AG04450 (cell line): ENCODE results near the gene YAP1. TPM values are rescaled to one million over a fixed set of nuclear protein-coding genes. Genes with fewer than 3 reads are reported as not detected.

ENCODE experiments used
- CTCF ChIA-PET: fragments of 300-600, 350-600 bp; formaldehyde crosslinking; extraction: SDS; loops from one replicate; lab custom pipeline; 2022; ENCODE audit warnings: antibody characterized with exemption, inconsistent platforms; lab: Charles Lee
- POLR2A ChIA-PET: fragments of 350-600 bp; formaldehyde crosslinking; extraction: SDS; loops from one replicate; lab custom pipeline; 2021; ENCODE audit warnings: antibody characterized with exemption, inconsistent platforms; lab: Yijun Ruan, JAX
- DNase-seq: peaks from one replicate; pipeline ENCODE4 v3.0.0-alpha.2; 2011; ENCODE audit warnings: low read depth, low spot score
- H3K27ac ChIP-seq: one replicate; pipeline ENCODE4 v1.5.1; 2012; ENCODE audit warnings: low read depth, low read length, control low read depth
- H3K27me3 ChIP-seq: one replicate; pipeline ENCODE4 v1.6.0; 2012; ENCODE audit warnings: low read length; ENCODE audit not compliant: control insufficient read depth, insufficient read depth
- H3K4me3 ChIP-seq: 2 replicates; pipeline ENCODE4 v1.5.1; 2011; ENCODE audit warnings: mild to moderate bottlenecking, low read depth, low read length, control low read depth
- H3K9me3 ChIP-seq: 2 replicates; pipeline ENCODE4 v1.5.1; 2012; ENCODE audit warnings: low read length; ENCODE audit not compliant: control insufficient read depth, insufficient read depth
- CTCF ChIP-seq: IDR thresholded peaks from 2 replicates; pipeline ENCODE4 v1.5.1; 2011; ENCODE audit warnings: low read depth, low read length, control low read depth, inconsistent platforms
- polyA plus RNA-seq: library from polyadenylated mRNA; depleted of rRNA; stranded (reverse); fragments of >200 nt; gene quantifications from 2 replicates; pipeline ENCODE4 v1.2.3, GENCODE V29; 2011

The YAP1 gene
- polyA plus RNA-seq, 1 experiment = 117 TPM

- no peak for DNase-seq
- Histone ChIP-seq H3K27ac (no peak overlapping the region), H3K4me3 (no peak overlapping the region; the same call in 1 of the 2 replicates), H3K27me3 (no peaks in the 10 kb centered on the region), H3K9me3 (peaks cover 2% of the 10 kb centered on the region; the same call in 1 of the 2 replicates)
- CTCF ChIA-PET = interaction anchor here (1.5 kb wide), 1 partner anchor 108 kb away, joined by 4 read pairs; no protein-coding TSS in a partner anchor
- POLR2A ChIA-PET = no interaction called here
- TF ChIP-seq CTCF = no peak
Measured at GRCh38 chr11:102115557-102115956, 5.3 kb downstream of the YAP1 start.

- ChIA-PET CTCF (interaction anchor here (1.5 kb wide), 1 partner anchor 109 kb away, joined by 4 read pairs; no protein-coding TSS in a partner anchor), POLR2A (interaction anchor here (1.4 kb wide), 1 partner anchor 28 kb away, joined by 6 read pairs; no protein-coding TSS in a partner anchor)
- no peaks in the 10 kb centered on the region for H3K9me3 ChIP-seq
- H3K27me3 ChIP-seq = no peaks in the 10 kb centered on the region
- DNase-seq = no peak
- no peak overlapping the region for H3K27ac ChIP-seq
- no peak for TF ChIP-seq CTCF
- no peak overlapping the region for H3K4me3 ChIP-seq
Measured at GRCh38 chr11:102116453-102117205, 6.4 kb downstream of the YAP1 start.

GRCh38 chr11:102117472-102118113 is 7.3 kb downstream of the YAP1 start:
- no peak for TF ChIP-seq CTCF
- Histone ChIP-seq H3K4me3 (no peak overlapping the region), H3K27ac (no peak overlapping the region), H3K9me3 (no peaks in the 10 kb centered on the region), H3K27me3 (no peaks in the 10 kb centered on the region)
- ChIA-PET CTCF (interaction anchor here (1.2 kb wide), 1 partner anchor 170 kb away, joined by 4 read pairs; no protein-coding TSS in a partner anchor), POLR2A (interaction anchor here (1.3 to 1.4 kb wide), 2 partner anchors 27 to 151 kb away, joined by 3 to 6 read pairs; no protein-coding TSS in a partner anchor)
- DNase-seq = no peak

- ChIA-PET CTCF (interaction anchor here (0.7 to 1.3 kb wide), 2 partner anchors 161 to 602 kb away, joined by 4 to 5 read pairs; no protein-coding TSS in a partner anchor), POLR2A (interaction anchor here (1.3 kb wide), 1 partner anchor 149 kb away, joined by 3 read pairs; no protein-coding TSS in a partner anchor)
- TF ChIP-seq CTCF = no peak
- Histone ChIP-seq H3K4me3 (no peak overlapping the region), H3K27ac (no peak overlapping the region), H3K9me3 (no peaks in the 10 kb centered on the region), H3K27me3 (no peaks in the 10 kb centered on the region)
- DNase-seq = no peak
Measured at GRCh38 chr11:102118937-102119336, 8.7 kb downstream of the YAP1 start.
